SU-DHL-6 (cell line): ENCODE results near the gene PTPN5.

Experiments
- H2AFZ ChIP-seq: fragments of 200-600 bp; sonication (generic); 2 replicates; pipeline ENCODE4 v1.6.1; 2014; ENCODE audit warnings: low read depth, mild to moderate bottlenecking, moderate library complexity, mixed read lengths, antibody characterized with exemption, low read length; ENCODE audit not compliant: severe bottlenecking
- H3F3A ChIP-seq: fragments of 200-600 bp; shearing (Covaris generic); 2 replicates; pipeline ENCODE4 v1.6.0; 2016; ENCODE audit warnings: antibody characterized with exemption, mild to moderate bottlenecking; ENCODE audit not compliant: insufficient read depth
- H3K27ac ChIP-seq: fragments of 200-600 bp; sonication (generic); 2 replicates; pipeline ENCODE4 v1.5.1; 2016; ENCODE audit warnings: low read depth, mild to moderate bottlenecking, low read length, moderate library complexity, mixed read lengths
- H3K27me3 ChIP-seq: fragments of 200-600 bp; sonication (generic), shearing (Covaris generic); 2 replicates; pipeline ENCODE4 v1.6.0; 2014; ENCODE audit warnings: mild to moderate bottlenecking, low read length
- H3K36me3 ChIP-seq: fragments of 200-600 bp; sonication (generic); 2 replicates; pipeline ENCODE4 v1.6.1; 2014; ENCODE audit warnings: mild to moderate bottlenecking, low read length, mixed read lengths
- H3K4me2 ChIP-seq: fragments of 300-600, 200-600 bp; shearing (Covaris generic), sonication (generic); 2 replicates; pipeline ENCODE4 v1.6.0; 2014; ENCODE audit warnings: low read length, low read depth, mild to moderate bottlenecking; ENCODE audit not compliant: poor library complexity, severe bottlenecking
- H3K4me3 ChIP-seq: fragments of 200-600 bp; sonication (generic); 2 replicates; pipeline ENCODE4 v1.5.1; 2014; ENCODE audit warnings: antibody characterized with exemption, low read length, mild to moderate bottlenecking, mixed read lengths; ENCODE audit not compliant: insufficient read depth, poor library complexity, severe bottlenecking
- H3K79me2 ChIP-seq: fragments of 200-600 bp; sonication (generic); 2 replicates; pipeline ENCODE4 v1.6.1; 2014; ENCODE audit warnings: mild to moderate bottlenecking, low read length, moderate library complexity; ENCODE audit not compliant: insufficient read depth
- H3K9ac ChIP-seq: fragments of 200-600 bp; sonication (generic); 2 replicates; pipeline ENCODE4 v1.7.0; 2014; ENCODE audit warnings: mild to moderate bottlenecking, low read length
- H3K9me2 ChIP-seq: fragments of 200-600 bp; sonication (generic); replicated peaks from 2 replicates; pipeline ENCODE4 v1.6.1; 2014; ENCODE audit warnings: low read length; ENCODE audit not compliant: insufficient read depth
- H3K9me3 ChIP-seq: fragments of 200-600 bp; sonication (generic); 2 replicates; pipeline ENCODE4 v1.6.1; 2014; ENCODE audit warnings: low read length, mixed read lengths; ENCODE audit not compliant: insufficient read depth
- H4K20me1 ChIP-seq: fragments of 200-600 bp; sonication (generic); 2 replicates; pipeline ENCODE4 v1.6.1; 2014; ENCODE audit warnings: low read depth, mild to moderate bottlenecking, antibody characterized with exemption, low read length, moderate library complexity, mixed read lengths
- EZH2phosphoT487 ChIP-seq: fragments of 200-600 bp; sonication (generic), shearing (Covaris generic); conservative IDR thresholded peaks from 2 replicates; pipeline ENCODE4 v1.6.1; 2018; ENCODE audit warnings: mild to moderate bottlenecking, antibody characterized with exemption, low read length, moderate library complexity, mixed read lengths
- TF ChIP-seq, protein P1 (sequence below): fragments of 200-600 bp; sonication (generic); IDR thresholded peaks from one replicate; pipeline ENCODE4 v1.5.1; 2017; ENCODE audit warnings: antibody characterized with exemption, mild to moderate bottlenecking, low read length, moderate library complexity; ENCODE audit not compliant: insufficient read depth, poor library complexity, severe bottlenecking

The PTPN5 gene

DNA sequence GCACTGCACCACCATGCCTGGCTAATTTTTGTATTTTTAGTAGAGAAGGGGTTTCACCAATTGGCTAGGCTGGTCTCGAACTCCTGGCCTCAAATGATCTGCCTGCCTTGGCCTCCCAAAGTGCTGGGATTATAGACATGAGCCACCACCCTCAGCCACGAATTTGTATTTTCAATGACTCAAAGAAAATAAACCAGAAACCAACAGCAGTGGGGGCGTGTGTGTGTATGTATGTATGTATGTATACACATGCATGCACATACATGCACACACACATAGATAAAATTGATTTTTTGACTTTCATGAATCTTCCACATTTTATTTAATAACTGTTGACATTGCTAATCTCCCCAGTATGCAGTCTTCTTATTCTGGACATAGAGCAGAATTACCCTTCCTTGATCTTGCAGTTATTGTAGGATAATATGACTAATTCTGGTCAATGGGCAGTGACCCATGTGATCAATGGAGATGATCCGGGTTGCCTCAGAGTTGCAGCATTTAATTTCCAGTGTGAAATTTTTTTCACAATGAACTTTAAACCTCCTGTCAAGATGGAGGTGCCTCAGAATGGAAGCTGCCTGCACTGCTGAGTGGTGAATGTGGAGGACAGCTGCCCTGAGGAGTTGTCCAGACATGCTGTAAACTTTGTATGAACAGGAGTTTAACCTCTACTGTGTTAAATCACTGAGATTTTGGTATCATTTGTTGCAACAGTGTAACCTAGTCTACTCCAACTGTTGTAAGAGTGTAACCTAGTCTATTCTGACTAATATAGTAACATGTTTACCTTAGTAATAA lies 12.8 kb upstream of the PTPN5 start:
- Histone ChIP-seq H2AFZ (no peak overlapping the region), H3K79me2 (no peaks in the 10 kb centered on the region), H3K9me2 (no peaks in the 10 kb centered on the region), H3K4me3 (no peak overlapping the region), H3K9me3 (no peaks in the 10 kb centered on the region), H3K9ac (no peak overlapping the region), H3K36me3 (no peaks in the 10 kb centered on the region), H3K4me2 (no peak overlapping the region), H4K20me1 (no peaks in the 10 kb centered on the region), H3F3A (no peaks in the 10 kb centered on the region), H3K27ac (no peak overlapping the region), H3K27me3 (no peaks in the 10 kb centered on the region)
- TF ChIP-seq, protein P1, sequence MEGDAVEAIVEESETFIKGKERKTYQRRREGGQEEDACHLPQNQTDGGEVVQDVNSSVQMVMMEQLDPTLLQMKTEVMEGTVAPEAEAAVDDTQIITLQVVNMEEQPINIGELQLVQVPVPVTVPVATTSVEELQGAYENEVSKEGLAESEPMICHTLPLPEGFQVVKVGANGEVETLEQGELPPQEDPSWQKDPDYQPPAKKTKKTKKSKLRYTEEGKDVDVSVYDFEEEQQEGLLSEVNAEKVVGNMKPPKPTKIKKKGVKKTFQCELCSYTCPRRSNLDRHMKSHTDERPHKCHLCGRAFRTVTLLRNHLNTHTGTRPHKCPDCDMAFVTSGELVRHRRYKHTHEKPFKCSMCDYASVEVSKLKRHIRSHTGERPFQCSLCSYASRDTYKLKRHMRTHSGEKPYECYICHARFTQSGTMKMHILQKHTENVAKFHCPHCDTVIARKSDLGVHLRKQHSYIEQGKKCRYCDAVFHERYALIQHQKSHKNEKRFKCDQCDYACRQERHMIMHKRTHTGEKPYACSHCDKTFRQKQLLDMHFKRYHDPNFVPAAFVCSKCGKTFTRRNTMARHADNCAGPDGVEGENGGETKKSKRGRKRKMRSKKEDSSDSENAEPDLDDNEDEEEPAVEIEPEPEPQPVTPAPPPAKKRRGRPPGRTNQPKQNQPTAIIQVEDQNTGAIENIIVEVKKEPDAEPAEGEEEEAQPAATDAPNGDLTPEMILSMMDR = no peak
- TF ChIP-seq EZH2phosphoT487 = no peak

DNA sequence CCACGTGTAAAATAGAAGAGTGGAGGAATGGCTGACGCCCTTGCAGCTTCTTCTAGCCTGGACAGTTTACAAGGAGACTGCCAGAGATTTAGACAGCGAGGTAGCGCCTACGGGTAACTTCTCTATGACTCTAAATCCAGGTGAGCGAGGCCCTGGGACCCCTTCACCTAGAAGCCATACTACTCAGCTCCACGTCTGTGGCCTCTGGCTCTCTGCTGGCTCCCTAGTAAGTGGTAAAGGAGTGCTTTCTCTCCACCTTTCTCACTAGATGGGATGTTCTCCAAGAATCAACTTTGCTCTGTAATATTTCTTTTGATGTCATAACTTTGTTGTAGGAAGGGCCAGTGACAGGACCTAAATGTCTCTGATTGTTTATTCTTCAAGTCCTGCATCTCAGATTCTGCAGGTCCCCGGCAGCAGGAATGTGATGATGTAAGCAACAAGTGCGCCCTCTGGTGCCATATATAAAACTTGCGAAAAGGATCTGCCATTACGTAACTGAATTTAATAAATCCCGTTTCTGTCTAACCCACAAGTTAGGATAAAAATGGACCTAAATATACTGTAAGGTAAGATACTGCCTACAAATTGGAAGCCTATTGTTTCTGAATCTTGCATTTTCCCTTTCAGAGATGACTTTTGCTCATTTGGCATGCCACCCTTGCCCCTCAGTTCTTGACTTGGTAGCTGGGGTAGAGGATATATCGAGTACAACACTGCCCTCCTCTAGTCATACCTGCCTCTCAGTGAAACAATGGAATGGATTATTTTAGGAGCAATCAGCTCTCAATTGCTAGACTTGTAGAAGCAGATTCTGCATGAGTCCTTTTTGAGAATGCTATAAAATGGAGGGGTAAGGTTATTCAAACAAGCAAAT lies 11.0 kb upstream of the PTPN5 start:
- Histone ChIP-seq H3K4me2 (no peak overlapping the region), H3K36me3 (no peaks in the 10 kb centered on the region), H3K79me2 (no peaks in the 10 kb centered on the region), H3K4me3 (no peak overlapping the region), H3K27me3 (no peaks in the 10 kb centered on the region), H4K20me1 (no peaks in the 10 kb centered on the region), H2AFZ (no peak overlapping the region), H3F3A (no peaks in the 10 kb centered on the region), H3K9me2 (no peaks in the 10 kb centered on the region), H3K27ac (no peak overlapping the region), H3K9me3 (no peaks in the 10 kb centered on the region), H3K9ac (no peak overlapping the region)
- 0 out of 2 replicates have a peak, but pooled peaks have one; percentile 75 for TF ChIP-seq EZH2phosphoT487
- TF ChIP-seq, protein P1 = peak; percentile 93

DNA sequence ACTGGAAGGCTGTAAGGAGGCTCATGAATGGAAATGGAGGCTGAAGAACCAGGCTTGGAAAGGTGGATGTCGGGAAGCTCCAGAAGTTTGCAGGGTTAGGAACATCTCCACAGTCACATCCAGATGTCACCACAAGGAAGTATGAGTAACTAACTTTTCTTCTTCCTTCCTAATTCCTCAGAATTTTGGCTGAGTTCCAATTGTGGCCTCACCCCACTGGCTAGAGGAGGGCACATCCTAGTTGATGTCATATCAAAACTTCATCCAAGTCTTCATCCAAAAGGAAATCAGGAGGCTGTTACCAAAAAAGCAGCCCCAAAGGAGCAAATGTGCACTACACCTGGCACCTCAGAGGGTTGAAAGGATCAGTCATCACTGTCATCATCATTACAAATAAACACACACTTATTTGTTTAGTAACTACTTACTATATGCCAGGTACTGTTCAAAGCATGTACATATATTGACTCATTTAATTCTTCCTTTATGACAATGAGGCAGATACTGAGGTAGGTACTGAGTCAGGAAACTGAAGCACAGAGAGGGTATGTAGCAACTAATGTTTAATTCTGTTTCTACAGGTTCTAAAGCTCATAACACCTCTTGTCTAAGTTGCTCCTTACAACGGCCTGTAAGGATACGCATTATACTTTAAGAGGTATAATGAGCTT lies 7.3 kb upstream of the PTPN5 start:
- no peaks in the 10 kb centered on the region for H3F3A ChIP-seq
- H3K9me2 ChIP-seq = no peaks in the 10 kb centered on the region
- no peaks in the 10 kb centered on the region for H3K9me3 ChIP-seq
- H3K9ac ChIP-seq = no peak overlapping the region
- no peaks in the 10 kb centered on the region for H3K27me3 ChIP-seq
- no peaks in the 10 kb centered on the region for H3K79me2 ChIP-seq
- no peaks in the 10 kb centered on the region for H3K36me3 ChIP-seq
- H4K20me1 ChIP-seq = no peaks in the 10 kb centered on the region
- no peak overlapping the region for H3K4me3 ChIP-seq
- no peak overlapping the region for H3K4me2 ChIP-seq
- H2AFZ ChIP-seq = no peak overlapping the region
- no peak for TF ChIP-seq EZH2phosphoT487
- TF ChIP-seq, protein P1 = no peak
- no peak overlapping the region for H3K27ac ChIP-seq
